ENCODE data around the gene CDKN3. TPM values are rescaled to one million over a fixed set of nuclear protein-coding genes. Genes with fewer than 3 reads are reported as not detected.
"Not testable (repeated sequence)": the region's sequence is repeated elsewhere in the genome, so short reads cannot be mapped to it uniquely, and the experiment has no call there.

Gene CDKN3
- total RNA-seq, 1 donor from 2014 or later: 3.5 TPM

GRCh38 chr14:54423991-54424390 is 27.2 kb downstream of the CDKN3 start:
- DNase-seq (ENCODE audit: low read depth): no peak

- DNase-seq (ENCODE audit: low read depth): no peak
Observed at GRCh38 chr14:54424479-54424901, 27.7 kb downstream of the CDKN3 start.

- no peak for DNase-seq (ENCODE audit: low read depth)
Observed at GRCh38 chr14:54425068-54425467, 28.3 kb downstream of the CDKN3 start.

GRCh38 chr14:54425537-54426274 is 28.9 kb downstream of the CDKN3 start:
- DNase-seq (ENCODE audit: low read depth): no peak

GRCh38 chr14:54427871-54428270 is 31.1 kb downstream of the CDKN3 start:
- peak; percentile 38 for DNase-seq (ENCODE audit: low read depth)

GRCh38 chr14:54428527-54428926 is 31.7 kb downstream of the CDKN3 start:
- no peak for DNase-seq (ENCODE audit: low read depth)

GRCh38 chr14:54435500-54435981 is 38.7 kb downstream of the CDKN3 start:
- no peak for DNase-seq (ENCODE audit: low read depth)

GRCh38 chr14:54437954-54438353 is 41.1 kb downstream of the CDKN3 start:
- DNase-seq (ENCODE audit: low read depth): not testable (repeated sequence)

GRCh38 chr14:54438703-54439102 is 41.9 kb downstream of the CDKN3 start:
- no peak for DNase-seq (ENCODE audit: low read depth)

GRCh38 chr14:54440037-54440436 is 43.2 kb downstream of the CDKN3 start:
- DNase-seq (ENCODE audit: low read depth): no peak

- no peak for DNase-seq (ENCODE audit: low read depth)
Observed at GRCh38 chr14:54440476-54440872, 43.7 kb downstream of the CDKN3 start.

GRCh38 chr14:54440873-54441868 is 44.4 kb downstream of the CDKN3 start, which contains the start of gene CNIH1:
Gene CNIH1, minus strand, starts transcription at chr14:54441374. Its CDS starts 47 bp downstream, at chr14:54441327.
- peak; percentile 93 for DNase-seq (ENCODE audit: low read depth)

- DNase-seq (ENCODE audit: low read depth): not testable (repeated sequence)
Observed at GRCh38 chr14:54442961-54443360, 46.2 kb downstream of the CDKN3 start.

- no peak for DNase-seq (ENCODE audit: low read depth)
Observed at GRCh38 chr14:54443981-54444380, 47.2 kb downstream of the CDKN3 start.

GRCh38 chr14:54444681-54445080 is 47.9 kb downstream of the CDKN3 start:
- DNase-seq (ENCODE audit: low read depth): no peak

GRCh38 chr14:54446161-54446693 is 49.4 kb downstream of the CDKN3 start:
- no peak for DNase-seq (ENCODE audit: low read depth)

GRCh38 chr14:54447231-54447692 is 50.5 kb downstream of the CDKN3 start:
- DNase-seq (ENCODE audit: low read depth): no peak

- DNase-seq (ENCODE audit: low read depth): no peak
Observed at GRCh38 chr14:54450535-54450934, 53.7 kb downstream of the CDKN3 start.

- DNase-seq (ENCODE audit: low read depth): no peak
Observed at GRCh38 chr14:54451121-54451601, 54.4 kb downstream of the CDKN3 start.

GRCh38 chr14:54451961-54452360 is 55.2 kb downstream of the CDKN3 start:
- DNase-seq (ENCODE audit: low read depth): no peak

- DNase-seq (ENCODE audit: low read depth): no peak
Observed at GRCh38 chr14:54453252-54453651, 56.4 kb downstream of the CDKN3 start.
